Astrocyte of the cerebellum (primary cell): ENCODE data around the gene LRFN5.

Experiments
- DNase-seq: peaks from one replicate; pipeline ENCODE4 v3.0.0-alpha.2; 2011; ENCODE audit warnings: low read depth
- H3K4me3 ChIP-seq: 2 replicates; pipeline ENCODE4 v1.5.1; 2011; ENCODE audit warnings: mild to moderate bottlenecking, low read depth, low read length, moderate library complexity
- CTCF ChIP-seq: IDR thresholded peaks from 2 replicates; pipeline ENCODE4 v1.5.1; 2012; ENCODE audit warnings: low read length, low read depth, moderate library complexity, mild to moderate bottlenecking; ENCODE audit errors: missing control alignments
- in situ Hi-C: cut with HindIII; loops from 2 replicates; pipeline ENCODE4 v1.10.0; 2017; ENCODE audit warnings: low sequenced_read_pairs

The LRFN5 gene

GRCh38 chr14:41830714-41831406 lies 224.2 kb downstream of the LRFN5 start:
- no peak overlapping the region for H3K4me3 ChIP-seq
- in situ Hi-C loops = no loop called here
- no peak for TF ChIP-seq CTCF
- DNase-seq = no peak

- no peak for TF ChIP-seq CTCF
- no peak for DNase-seq
- in situ Hi-C loops = no loop called here
- H3K4me3 ChIP-seq = no peak overlapping the region
These were observed 233.0 kb downstream of the LRFN5 start for GRCh38 chr14:41839661-41840060.

GRCh38 chr14:41859336-41859735 lies 252.7 kb downstream of the LRFN5 start:
- H3K4me3 ChIP-seq = no peak overlapping the region
- in situ Hi-C loops = no loop called here
- TF ChIP-seq CTCF = no peak
- no peak for DNase-seq

GRCh38 chr14:41860586-41860985 lies 253.9 kb downstream of the LRFN5 start:
- in situ Hi-C loops = no loop called here
- no peak overlapping the region for H3K4me3 ChIP-seq
- no peak for DNase-seq
- TF ChIP-seq CTCF = no peak

GRCh38 chr14:41865894-41866293 lies 259.2 kb downstream of the LRFN5 start:
- in situ Hi-C loops = no loop called here
- H3K4me3 ChIP-seq = no peak overlapping the region
- TF ChIP-seq CTCF = no peak
- DNase-seq = no peak

- in situ Hi-C loops = no loop called here
- H3K4me3 ChIP-seq = no peak overlapping the region
- no peak for DNase-seq
- TF ChIP-seq CTCF = no peak
These were observed 261.7 kb downstream of the LRFN5 start for GRCh38 chr14:41868396-41868795.
